ENCODE data around the gene CCL24.
"Not testable (repeated sequence)": the region's sequence is repeated elsewhere in the genome, so short reads cannot be mapped to it uniquely, and the experiment has no call there.

Gene CCL24

DNA sequence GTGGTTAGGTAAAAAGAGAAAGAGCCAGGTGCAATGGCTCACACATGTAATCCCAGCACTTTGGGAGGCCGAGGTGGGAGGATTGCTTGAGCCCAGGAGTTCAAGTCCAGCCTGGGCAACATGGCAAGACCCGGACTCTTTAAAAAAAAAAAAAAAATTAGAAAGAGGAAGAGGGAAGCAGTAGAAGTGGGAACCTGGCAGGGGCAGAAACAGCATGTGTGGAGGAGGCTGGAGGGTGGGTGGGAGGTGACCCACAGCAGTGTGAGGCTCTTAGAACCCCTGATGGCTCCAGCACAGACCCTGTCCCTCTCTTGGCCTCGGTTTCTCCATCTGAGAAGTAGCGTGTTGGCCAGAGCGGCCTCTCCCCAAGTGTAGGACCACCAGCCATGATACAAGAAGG, 4.9 kb upstream of the CCL24 start:
- DNase-seq: no peak

DNA sequence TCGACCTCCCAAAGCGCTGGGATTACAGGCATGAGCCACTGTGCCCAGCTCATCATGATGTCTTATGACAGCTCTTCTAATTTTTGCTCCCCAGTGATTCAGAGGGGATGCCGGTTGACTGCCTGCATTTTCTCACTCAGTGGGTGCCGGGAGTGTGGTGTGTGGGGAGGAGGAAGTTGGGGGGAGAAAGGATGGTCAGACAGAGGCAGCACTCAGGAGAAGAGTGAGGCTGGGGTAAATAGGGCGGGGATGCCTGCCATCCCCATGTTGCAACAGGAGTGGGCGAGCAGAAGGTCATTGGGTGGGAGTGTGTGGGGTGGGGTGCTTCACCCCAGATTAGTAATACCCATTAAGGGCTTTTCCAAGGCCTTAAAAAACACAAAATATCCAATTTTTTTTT, 3.5 kb upstream of the CCL24 start:
- DNase-seq: no peak

GRCh38 chr7:75815418-75816064, 1.9 kb upstream of the CCL24 start:
- DNase-seq: peak in 1 of 2 experiments; percentile 42

DNA sequence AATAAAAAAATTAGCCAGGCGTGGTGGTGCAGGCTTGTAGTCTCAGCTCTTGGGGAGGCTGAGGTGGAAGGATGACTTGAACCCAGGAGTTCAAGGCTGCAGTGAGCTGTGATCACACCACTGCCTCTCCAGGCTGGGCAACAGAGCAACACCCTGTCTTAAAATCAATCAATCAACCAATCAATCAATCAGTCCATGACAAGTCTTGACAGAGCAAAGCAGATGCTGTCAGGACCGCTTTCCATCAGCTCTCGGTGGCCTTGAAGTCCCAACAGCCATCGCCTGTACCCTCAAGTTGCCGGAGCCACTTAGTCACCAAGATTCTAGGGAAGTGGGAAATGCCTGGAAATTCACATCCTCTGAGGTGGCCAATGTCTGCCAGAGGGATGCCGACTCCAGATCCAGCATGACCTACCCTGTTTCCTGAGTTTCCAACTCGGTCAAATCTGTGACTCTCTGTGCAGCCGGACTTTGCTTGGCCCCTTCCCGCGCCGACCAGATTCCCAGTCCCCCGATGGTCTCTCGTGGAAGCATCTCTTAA, 871 bp upstream of the CCL24 start:
- DNase-seq: no peak

- no peak for DNase-seq
These were observed 522 bp downstream of the CCL24 start for GRCh38 chr7:75813084-75813483.

DNA sequence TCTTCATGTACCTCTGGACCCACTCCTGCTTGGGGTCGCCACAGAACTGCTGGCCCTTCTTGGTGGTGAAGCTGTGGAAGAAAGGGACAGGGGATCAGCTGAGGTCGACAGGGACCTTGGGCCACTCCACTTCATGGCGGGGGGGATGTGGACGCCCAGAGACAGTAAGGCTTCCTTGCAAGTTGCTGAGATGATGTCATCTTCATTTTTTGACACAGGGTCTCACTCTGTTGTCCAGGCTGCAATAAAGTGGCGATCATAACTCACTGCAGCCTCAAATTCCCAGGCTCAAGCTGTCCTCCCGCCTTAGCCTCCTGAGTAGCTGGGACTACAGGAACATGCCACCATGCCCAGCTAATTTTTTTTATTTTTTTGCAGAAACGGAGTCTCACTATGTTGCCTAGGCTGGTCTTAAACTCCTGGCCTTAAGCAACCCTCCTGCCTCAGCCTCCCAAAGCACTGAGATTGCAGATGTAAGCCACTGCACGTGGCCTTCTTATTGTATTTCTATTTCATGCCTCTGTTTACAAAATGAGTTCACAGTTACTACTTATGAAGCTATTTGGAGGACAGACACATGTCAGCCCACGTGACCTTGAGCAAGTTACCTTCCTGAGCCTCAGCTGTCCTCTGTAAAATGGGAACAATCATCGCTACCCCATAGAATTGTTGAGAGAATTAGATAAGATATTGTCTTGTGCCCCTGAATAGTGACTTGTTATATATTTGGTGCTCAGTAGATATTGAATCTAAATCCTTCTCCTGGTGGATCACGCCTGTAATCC, 1.5 kb downstream of the CCL24 start:
- DNase-seq: no peak

- DNase-seq: no peak
These were observed 4.2 kb downstream of the CCL24 start for GRCh38 chr7:75809396-75809795.

DNA sequence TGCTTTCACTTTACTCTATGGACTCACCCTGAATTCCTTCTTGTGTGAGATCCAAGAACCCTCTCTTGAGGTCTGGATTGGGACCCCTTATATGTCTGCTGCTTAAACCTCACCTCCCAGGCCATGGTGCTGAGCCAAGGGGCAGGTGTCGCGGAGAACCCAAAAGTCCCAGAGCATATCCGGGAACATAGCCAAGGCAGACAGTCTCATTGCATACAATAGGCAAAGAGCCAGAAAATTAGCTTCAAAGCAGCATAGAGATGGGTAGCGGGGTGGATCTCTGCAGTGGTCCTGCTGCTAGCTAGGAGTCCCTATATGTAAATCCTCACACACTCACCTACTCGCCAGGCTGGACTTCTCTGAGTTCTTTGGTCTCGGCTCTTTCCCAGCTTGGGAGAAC, 5.5 kb downstream of the CCL24 start:
- DNase-seq: peak; percentile 57 to 80

GRCh38 chr7:75807452-75807851, 6.2 kb downstream of the CCL24 start:
- no peak for DNase-seq

GRCh38 chr7:75806560-75807307, 6.9 kb downstream of the CCL24 start:
- no peak for DNase-seq

DNA sequence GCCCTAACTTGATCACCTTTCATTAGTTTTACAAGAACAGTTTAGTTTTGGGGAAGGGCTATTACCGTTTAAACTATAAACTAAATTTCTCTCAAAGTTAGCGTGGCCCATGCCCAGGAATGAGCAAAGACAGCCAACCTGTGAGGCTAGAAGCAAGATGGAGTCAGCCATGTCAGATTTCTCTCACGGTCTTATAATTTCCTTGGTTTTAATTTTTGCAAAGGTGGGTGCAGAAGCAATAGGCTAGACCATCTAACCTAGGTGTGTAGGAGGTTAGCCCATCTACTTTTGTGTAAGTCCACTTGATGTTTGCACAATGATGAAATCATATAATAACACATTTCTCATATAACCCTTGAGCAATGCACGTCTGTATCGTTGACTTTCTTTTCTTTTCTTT, 8.9 kb downstream of the CCL24 start:
- DNase-seq: no peak

GRCh38 chr7:75804004-75804403, 9.6 kb downstream of the CCL24 start:
- DNase-seq: no peak

GRCh38 chr7:75802552-75802821, 11.1 kb downstream of the CCL24 start:
- no peak for DNase-seq

- DNase-seq: no peak
These were observed 14.8 kb downstream of the CCL24 start for GRCh38 chr7:75798770-75799169.

- no peak for DNase-seq
These were observed 17.2 kb downstream of the CCL24 start for GRCh38 chr7:75796420-75796819.

- DNase-seq: no peak
These were observed 17.7 kb downstream of the CCL24 start for GRCh38 chr7:75795831-75796285.

DNA sequence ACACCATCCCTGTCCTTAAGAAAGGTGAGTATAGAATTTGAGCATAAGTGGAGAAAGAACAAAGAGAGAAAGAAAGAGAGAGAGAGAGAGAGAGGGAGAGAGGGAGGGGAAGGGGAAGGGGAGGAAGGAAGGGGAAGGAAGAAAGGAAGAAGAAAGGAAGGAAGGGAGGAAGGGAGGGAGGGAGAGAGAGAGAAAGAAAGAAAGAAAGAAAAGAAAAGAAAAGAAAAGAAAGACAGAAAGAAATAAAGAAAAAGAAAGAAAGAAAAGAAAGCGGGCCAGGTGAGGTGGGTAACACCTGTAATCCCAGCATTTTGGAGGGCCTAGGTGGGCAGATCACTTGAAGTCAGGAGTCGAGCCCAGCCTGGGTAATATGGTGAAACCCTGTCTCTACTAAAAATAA, 19.9 kb downstream of the CCL24 start:
- no peak for DNase-seq

- DNase-seq: not testable (repeated sequence)
These were observed 21.0 kb downstream of the CCL24 start for GRCh38 chr7:75792567-75792966.

DNA sequence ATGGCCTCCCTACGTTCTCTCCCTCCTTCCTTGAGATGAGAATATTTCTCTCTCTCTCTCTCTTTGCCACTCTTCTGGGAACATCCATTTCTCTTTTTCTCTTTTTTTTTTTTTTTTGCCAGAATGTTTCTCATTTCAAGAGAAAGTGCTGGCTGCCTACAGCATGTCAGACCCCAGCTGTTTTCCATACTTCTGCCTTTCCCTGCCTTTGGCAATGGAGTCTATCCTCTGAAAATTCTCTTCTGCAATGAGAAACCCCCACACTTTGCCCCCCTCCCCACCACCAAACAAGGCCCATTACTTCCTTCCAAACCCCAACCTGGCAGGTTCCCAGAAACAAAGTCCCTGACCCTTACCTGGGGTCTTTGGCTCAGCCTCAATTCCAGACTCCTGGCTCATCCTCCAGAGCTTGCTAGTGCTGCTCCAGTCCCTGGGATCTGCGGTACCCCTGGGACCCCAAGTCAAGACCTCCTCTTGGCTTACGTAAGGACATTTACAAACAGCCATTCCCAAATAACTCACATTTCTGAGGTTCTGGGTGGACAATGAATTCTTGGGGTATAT, 24.2 kb downstream of the CCL24 start:
- no peak for DNase-seq

- not testable (repeated sequence) for DNase-seq
These were observed 25.3 kb downstream of the CCL24 start for GRCh38 chr7:75788154-75788847.

GRCh38 chr7:75783058-75783457, 30.5 kb downstream of the CCL24 start:
- not testable (repeated sequence) for DNase-seq

- DNase-seq: not testable (repeated sequence)
These were observed 32.8 kb downstream of the CCL24 start for GRCh38 chr7:75780647-75781273.
